K562 (cell line): Measurements from ENCODE around the gene LRRC27. TPM values are rescaled to one million over a fixed set of nuclear protein-coding genes. Genes with fewer than 3 reads are reported as not detected.
A peak's percentile ranks its signal among the peaks of the same experiment; 100 is the strongest.

Source experiments
- ATAC-seq: fragments of 200-7000 bp; cut with Tn5 transposase; 3 replicates; pipeline ENCODE4 v1.9.1; 2020; ENCODE audit warnings: moderate library complexity
- BruUV-seq: library from RNA; stranded (reverse); fragments of 400-500 nt; replicated peaks from 2 replicates; lab custom pipeline; 2021; lab: Mats Ljungman, UMichigan
- CTCF ChIA-PET: fragments of 300-600 bp; formaldehyde crosslinking; extraction: SDS; loops from one replicate; lab custom pipeline; 2021; ENCODE audit warnings: low intra/inter-chr PET ratio; lab: Yijun Ruan, JAX
- POLR2A ChIA-PET: fragments of 300-600, 350-650 bp; sonication (Branson Sonifier 250); formaldehyde crosslinking; extraction: SDS; loops from one replicate; lab custom pipeline; 2021; ENCODE audit warnings: antibody characterized with exemption, inconsistent platforms; lab: Yijun Ruan, JAX
- DNase-seq, 4 experiments: peaks; one replicate each; pipeline versions ENCODE4 v3.0.0 to v3.0.0-alpha.2; 2011 to 2018; ENCODE audit warnings: low spot score in 3 of 4, mixed read lengths in 3 of 4; ENCODE audit errors: extremely low read depth in 1 of 4
- FAIRE-seq: peaks from 2 replicates; lab custom pipeline; 2011; peaks lifted over from hg19 to GRCh38; lab: Jason Lieb, UNC
- H2AFZ ChIP-seq: 2 replicates; pipeline ENCODE4 v1.6.0; 2011; ENCODE audit warnings: low read depth, low read length, control low read depth, inconsistent platforms
- H3K27ac ChIP-seq: fragments of 200-600 bp; 3 replicates; pipeline ENCODE4 v1.8.0; 2011; ENCODE audit warnings: low read depth, mild to moderate bottlenecking, control low read depth, inconsistent platforms, low read length, moderate library complexity, mixed read lengths; ENCODE audit errors: extremely low read depth
- H3K27me3 ChIP-seq, 2 experiments: fragments of 300-600 bp in 1 of 2; 2 replicates in 1 of 2; 3 replicates in 1 of 2; pipeline versions ENCODE4 v1.6.0 to v1.8.0; 2011; ENCODE audit warnings: inconsistent platforms in 2 of 2, low read length in 2 of 2, mild to moderate bottlenecking in 1 of 2, mixed read lengths in 1 of 2, moderate library complexity in 1 of 2; ENCODE audit not compliant: control insufficient read depth in 2 of 2, insufficient read depth in 2 of 2
- H3K36me3 ChIP-seq: fragments of 300-600 bp; 3 replicates; pipeline ENCODE4 v1.8.0; 2011; ENCODE audit warnings: mild to moderate bottlenecking, low read length, inconsistent platforms; ENCODE audit not compliant: control insufficient read depth, insufficient read depth
- H3K4me1 ChIP-seq, 2 experiments: fragments of 200-600 bp in 1 of 2; replicated peaks in 1 of 2; 2 replicates in 1 of 2; 3 replicates in 1 of 2; pipeline versions ENCODE4 v1.5.1 to v1.8.0; 2011; ENCODE audit warnings: inconsistent platforms in 2 of 2, low read length in 2 of 2, mild to moderate bottlenecking in 1 of 2, mixed read lengths in 1 of 2, moderate library complexity in 1 of 2; ENCODE audit not compliant: control insufficient read depth in 2 of 2, insufficient read depth in 2 of 2
- H3K4me2 ChIP-seq: 2 replicates; pipeline ENCODE4 v1.6.1; 2011; ENCODE audit warnings: low read length, control low read depth, inconsistent platforms, mixed read lengths; ENCODE audit not compliant: insufficient read depth
- H3K4me3 ChIP-seq: fragments of 200-600 bp; sonication (generic), shearing (Covaris generic); 2 replicates; pipeline ENCODE4 v1.5.1; 2016; ENCODE audit warnings: control low read depth, inconsistent platforms
- H3K79me2 ChIP-seq: fragments of 200-600 bp; 3 replicates; pipeline ENCODE4 v1.8.0; 2011; ENCODE audit warnings: low read length, inconsistent platforms; ENCODE audit not compliant: control insufficient read depth, insufficient read depth
- H3K9ac ChIP-seq, 2 experiments: 2 replicates each; pipeline versions ENCODE4 v1.6.0 to v1.6.1; 2011; ENCODE audit warnings: low read depth in 2 of 2, low read length in 2 of 2, control low read depth in 1 of 2, inconsistent platforms in 1 of 2, mild to moderate bottlenecking in 1 of 2, mixed read lengths in 1 of 2; ENCODE audit not compliant: insufficient read depth in 1 of 2
- H3K9me1 ChIP-seq: one replicate; pipeline ENCODE4 v1.6.0; 2011; ENCODE audit warnings: inconsistent platforms, mild to moderate bottlenecking, low read length, moderate library complexity; ENCODE audit not compliant: control insufficient read depth, insufficient read depth
- H3K9me3 ChIP-seq: replicated peaks from 2 replicates; pipeline ENCODE4 v1.5.1; 2011; ENCODE audit warnings: low read depth, low read length, inconsistent platforms; ENCODE audit not compliant: control insufficient read depth, insufficient read depth
- H4K20me1 ChIP-seq: replicated peaks from 2 replicates; pipeline ENCODE4 v1.6.1; 2011; ENCODE audit warnings: low read length, inconsistent platforms, mixed read lengths; ENCODE audit not compliant: control insufficient read depth, insufficient read depth
- CAMTA2 ChIP-seq: fragments of 250-450 bp; sonication (Bioruptor Pico); conservative IDR thresholded peaks from 2 replicates; pipeline ENCODE4 v1.5.1; 2022
- CEBPB ChIP-seq: fragments of 450-650 bp; IDR thresholded peaks from 2 replicates; pipeline ENCODE4 v1.6.1; 2016; ENCODE audit warnings: missing genetic modification characterization, missing compliant biosample characterization
- CHD2 ChIP-seq: IDR thresholded peaks from 2 replicates; pipeline ENCODE4 v1.6.1; 2011; ENCODE audit warnings: low read depth, low read length
- CXXC5 ChIP-seq: fragments of 250-450 bp; sonication (Bioruptor Pico); IDR thresholded peaks from 2 replicates; pipeline ENCODE4 v1.8.0; 2022; ENCODE audit warnings: inconsistent platforms, mild to moderate bottlenecking, moderate library complexity
- EGR1 ChIP-seq: fragments of 450-650 bp; conservative IDR thresholded peaks from 2 replicates; pipeline ENCODE4 v1.6.1; 2017; ENCODE audit warnings: mild to moderate bottlenecking
- KDM1A ChIP-seq, 2 experiments: fragments of 450-650 bp; IDR thresholded peaks; 2 replicates each; pipeline ENCODE4 v1.6.1; 2016; ENCODE audit warnings: mild to moderate bottlenecking in 2 of 2
- NFXL1 ChIP-seq: fragments of 450-650 bp; formaldehyde crosslinking; IDR thresholded peaks from 2 replicates; pipeline ENCODE4 v1.4.0; 2021; ENCODE audit warnings: mild to moderate bottlenecking
- POLR2AphosphoS2 ChIP-seq: IDR thresholded peaks from 2 replicates; pipeline ENCODE4 v1.6.1; 2012; ENCODE audit warnings: low read length, improper control_type of control experiment
- TEAD1 ChIP-seq, 2 experiments: fragments of 450-650 bp in 1 of 2; sonication (generic) in 1 of 2; formaldehyde crosslinking; IDR thresholded peaks; 2 replicates each; pipeline versions ENCODE4 v1.4.0 to v1.8.0; 2020 to 2022; ENCODE audit warnings: mild to moderate bottlenecking in 2 of 2, missing genetic modification reagents in 1 of 2
- TOE1 ChIP-seq, 2 experiments: fragments of 450-650 bp in 1 of 2; sonication (generic) in 1 of 2; formaldehyde crosslinking in 1 of 2; IDR thresholded peaks; 2 replicates each; pipeline versions ENCODE4 v1.7.1 to v1.8.0; 2016 to 2022; ENCODE audit warnings: borderline replicate concordance in 2 of 2, mild to moderate bottlenecking in 2 of 2, antibody characterized with exemption in 1 of 2, inconsistent platforms in 1 of 2, low read depth in 1 of 2, missing genetic modification reagents in 1 of 2, moderate library complexity in 1 of 2
- XRCC5 ChIP-seq: fragments of 200-400 bp; formaldehyde crosslinking; IDR thresholded peaks from 2 replicates; pipeline ENCODE4 v1.6.1; 2017; ENCODE audit warnings: low read depth, mild to moderate bottlenecking, low read length
- ZNF133 ChIP-seq: fragments of 250-450 bp; sonication (Bioruptor Pico); IDR thresholded peaks from 2 replicates; pipeline ENCODE4 v1.4.0; 2020; ENCODE audit warnings: mild to moderate bottlenecking
- WGBS: fragments of 100-300 bp; shearing (Covaris generic); methylation state at CpG from one replicate; pipeline ENCODE4 v1.1.6; 2016; ENCODE audit warnings: low coverage, mixed read lengths; ENCODE audit not compliant: insufficient coverage; ENCODE audit errors: missing lambda C conversion rate; 5-methylcytosine and 5-hydroxymethylcytosine counted together
- in situ Hi-C: fragments of 300-500 bp; cut with MboI; formaldehyde crosslinking; loops from 4 replicates; pipeline ENCODE4 v1.15.0; 2018; ENCODE audit warnings: inconsistent platforms, mixed read lengths
- intact Hi-C: fragments of 100-400 bp; cut with micrococcal nuclease; formaldehyde crosslinking; loops from 2 replicates; pipeline ENCODE4 v1.14.2; 2022
- polyA plus RNA-seq, 8 experiments: library from polyadenylated mRNA; depleted of rRNA in 4 of 8; stranded (reverse) in 5 of 8; unstranded in 3 of 8; fragments of >200 nt; fragmentation: Nextera tagmentation in 2 of 8; fragmentation: Illumina TruSeq in 1 of 8; extraction: Ambion mirVana in 2 of 8; extraction: Trizol in 1 of 8; gene quantifications; 2 replicates each; pipeline versions ENCODE4 v1.2.1 to v1.2.3, GENCODE V29; 2011 to 2014; ENCODE audit warnings: inconsistent platforms in 1 of 8, missing spikeins in 1 of 8
- total RNA-seq, 7 experiments: library from RNA; depleted of rRNA in 6 of 7; stranded (reverse); fragments of >200 nt in 6 of 7; fragmentation: Illumina TruSeq in 2 of 7; extraction: Trizol in 2 of 7; gene quantifications; 2 replicates each; pipeline versions ENCODE4 v1.2.1 to v1.2.3, GENCODE V29; 2011 to 2021; ENCODE audit warnings: low replicate concordance in 1 of 7
- TF ChIP-seq, protein P1 (sequence below): IDR thresholded peaks from 2 replicates; pipeline ENCODE4 v1.6.1; 2011; ENCODE audit not compliant: insufficient read length; ENCODE audit errors: extremely low read depth
- TF ChIP-seq, protein P2 (sequence below): fragments of 450-650 bp; conservative IDR thresholded peaks from 2 replicates; pipeline ENCODE4 v1.6.1; 2016; ENCODE audit warnings: missing genetic modification characterization, low read depth, mild to moderate bottlenecking, missing compliant biosample characterization, moderate library complexity
- TF ChIP-seq, protein P3 (sequence below), 2 experiments: IDR thresholded peaks; 2 replicates each; pipeline ENCODE4 v1.6.1; 2011; ENCODE audit warnings: borderline replicate concordance in 1 of 2, control low read depth in 1 of 2, low read depth in 1 of 2, low read length in 1 of 2, mild to moderate bottlenecking in 1 of 2, mixed read lengths in 1 of 2, moderate library complexity in 1 of 2; ENCODE audit not compliant: insufficient read depth in 1 of 2, insufficient read length in 1 of 2, poor library complexity in 1 of 2, severe bottlenecking in 1 of 2; ENCODE audit errors: extremely low read depth in 1 of 2
- TF ChIP-seq, protein P4 (sequence below): sonication (generic); formaldehyde crosslinking; IDR thresholded peaks from 2 replicates; pipeline ENCODE4 v1.5.0; 2020; ENCODE audit warnings: missing genetic modification reagents
- TF ChIP-seq, protein P5 (sequence below): sonication (generic); formaldehyde crosslinking; IDR thresholded peaks from 2 replicates; pipeline ENCODE4 v1.9.0; 2022; ENCODE audit warnings: mild to moderate bottlenecking, missing genetic modification reagents

LRRC27 gene
- total and polyA plus RNA-seq, 9 of the 15 experiments (the other 6 are each of a cell fraction or from before 2014, with no cell fraction given), result 0.10 to 2.7 (median 1.4) TPM

DNA sequence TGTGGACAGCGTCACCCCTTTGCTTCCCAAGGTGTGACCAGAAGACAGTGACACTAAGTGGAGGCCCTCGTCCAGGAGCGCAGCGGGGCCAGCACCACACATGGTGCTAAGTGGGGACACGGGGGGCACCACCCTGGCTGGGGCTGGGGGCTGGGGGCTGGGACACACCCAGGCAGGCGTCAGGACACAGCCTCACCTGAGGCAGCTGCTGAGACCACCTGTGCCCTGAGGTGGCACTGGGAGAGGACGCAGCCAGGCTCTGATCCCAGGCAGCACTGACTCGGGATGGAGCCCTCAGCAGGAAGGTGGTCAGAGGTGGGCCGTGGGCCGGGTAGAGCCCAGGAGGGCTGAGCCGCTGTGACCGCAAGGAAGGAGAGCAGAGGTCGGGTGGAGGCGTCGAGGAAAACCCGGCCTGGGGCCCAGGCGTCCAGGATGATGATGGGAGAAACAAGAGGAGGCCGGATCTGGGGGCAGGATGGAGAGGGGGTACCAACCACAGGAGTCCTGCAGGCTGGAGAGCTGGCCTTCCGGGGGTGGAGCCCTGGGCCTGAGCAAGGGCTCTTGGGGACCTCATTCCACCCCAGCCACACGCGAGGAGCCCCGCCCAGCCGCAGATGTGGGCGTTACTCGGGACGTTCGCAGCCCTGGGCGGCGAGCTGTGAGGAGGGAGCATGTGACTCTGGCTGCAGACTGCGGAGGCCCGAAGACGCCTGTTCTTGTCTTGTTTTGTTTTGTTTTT is 22.5 kb downstream of the LRRC27 start:
- WGBS, result 16% methylated on average over 16 of the region's 32 CpGs
- ChIA-PET POLR2A (interaction anchor here (0.7 kb wide), 1 partner anchor 130 kb away, joined by 3 read pairs; no protein-coding TSS in a partner anchor), CTCF (interaction anchor here (0.7 kb wide), 1 partner anchor 101 kb away, joined by 3 read pairs; no protein-coding TSS in a partner anchor)
- Histone ChIP-seq H2AFZ (no peak overlapping the region), H3K79me2 (no peaks in the 10 kb centered on the region), H4K20me1 (no peaks in the 10 kb centered on the region), H3K36me3 (no peaks in the 10 kb centered on the region), H3K9me3 (no peaks in the 10 kb centered on the region), H3K4me2 (no peak overlapping the region), H3K27me3 (no peaks in the 10 kb centered on the region; a peak in 1 of 5 replicates), H3K27ac (no peak overlapping the region), H3K9me1 (no peaks in the 10 kb centered on the region), H3K4me3 (no peak overlapping the region), H3K4me1 (peaks cover 0 to 32% of the 10 kb centered on the region in 2 experiments; a peak in 2 of 5 replicates), H3K9ac (no peak overlapping the region)
- DNase-seq (peak; percentile 49 to 64 (median 58)), ATAC-seq (peak; percentile 87), FAIRE-seq (no peak)
- in situ Hi-C loops, result no loop called here
- no TSS peak for BruUV-seq
- intact Hi-C loops, result no loop called here
- TF ChIP-seq TEAD1 (CRISPR knock-in tag; IDR thresholded peaks at IDR 0.05) (no peak), TOE1 (IDR thresholded peaks at IDR 0.05; ENCODE audit: borderline replicate concordance) (no peak), TOE1 (CRISPR knock-in tag; IDR thresholded peaks at IDR 0.05; ENCODE audit: borderline replicate concordance, low read depth) (no peak), CHD2 (no peak), POLR2AphosphoS2 (no peak), XRCC5 (no peak), CEBPB (tag) (no peak), CAMTA2 (CRISPR knock-in tag) (no peak), ZNF133 (no peak), CXXC5 (peak; percentile 70), NFXL1 (CRISPR knock-in tag) (no peak), KDM1A (IDR thresholded peaks at IDR 0.05) (no peak), EGR1 (0 out of 2 replicates have a peak, but pooled peaks have one; percentile 20)
- TF ChIP-seq, protein P1, sequence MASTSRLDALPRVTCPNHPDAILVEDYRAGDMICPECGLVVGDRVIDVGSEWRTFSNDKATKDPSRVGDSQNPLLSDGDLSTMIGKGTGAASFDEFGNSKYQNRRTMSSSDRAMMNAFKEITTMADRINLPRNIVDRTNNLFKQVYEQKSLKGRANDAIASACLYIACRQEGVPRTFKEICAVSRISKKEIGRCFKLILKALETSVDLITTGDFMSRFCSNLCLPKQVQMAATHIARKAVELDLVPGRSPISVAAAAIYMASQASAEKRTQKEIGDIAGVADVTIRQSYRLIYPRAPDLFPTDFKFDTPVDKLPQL, result no peak
- TF ChIP-seq, protein P2, sequence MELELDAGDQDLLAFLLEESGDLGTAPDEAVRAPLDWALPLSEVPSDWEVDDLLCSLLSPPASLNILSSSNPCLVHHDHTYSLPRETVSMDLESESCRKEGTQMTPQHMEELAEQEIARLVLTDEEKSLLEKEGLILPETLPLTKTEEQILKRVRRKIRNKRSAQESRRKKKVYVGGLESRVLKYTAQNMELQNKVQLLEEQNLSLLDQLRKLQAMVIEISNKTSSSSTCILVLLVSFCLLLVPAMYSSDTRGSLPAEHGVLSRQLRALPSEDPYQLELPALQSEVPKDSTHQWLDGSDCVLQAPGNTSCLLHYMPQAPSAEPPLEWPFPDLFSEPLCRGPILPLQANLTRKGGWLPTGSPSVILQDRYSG, result no peak
- TF ChIP-seq, protein P3, sequence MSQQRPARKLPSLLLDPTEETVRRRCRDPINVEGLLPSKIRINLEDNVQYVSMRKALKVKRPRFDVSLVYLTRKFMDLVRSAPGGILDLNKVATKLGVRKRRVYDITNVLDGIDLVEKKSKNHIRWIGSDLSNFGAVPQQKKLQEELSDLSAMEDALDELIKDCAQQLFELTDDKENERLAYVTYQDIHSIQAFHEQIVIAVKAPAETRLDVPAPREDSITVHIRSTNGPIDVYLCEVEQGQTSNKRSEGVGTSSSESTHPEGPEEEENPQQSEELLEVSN (IDR thresholded peaks at IDR 0.05; ENCODE audit: borderline replicate concordance in 1 of 2, extremely low read depth in 1 of 2, insufficient read depth in 1 of 2, insufficient read length in 1 of 2, low read depth in 1 of 2, low read length in 1 of 2, poor library complexity in 1 of 2, severe bottlenecking in 1 of 2), result peak; percentile 54 to 86
- TF ChIP-seq, protein P4, sequence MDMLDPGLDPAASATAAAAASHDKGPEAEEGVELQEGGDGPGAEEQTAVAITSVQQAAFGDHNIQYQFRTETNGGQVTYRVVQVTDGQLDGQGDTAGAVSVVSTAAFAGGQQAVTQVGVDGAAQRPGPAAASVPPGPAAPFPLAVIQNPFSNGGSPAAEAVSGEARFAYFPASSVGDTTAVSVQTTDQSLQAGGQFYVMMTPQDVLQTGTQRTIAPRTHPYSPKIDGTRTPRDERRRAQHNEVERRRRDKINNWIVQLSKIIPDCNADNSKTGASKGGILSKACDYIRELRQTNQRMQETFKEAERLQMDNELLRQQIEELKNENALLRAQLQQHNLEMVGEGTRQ (CRISPR knock-in tag), result peak; percentile 45
- TF ChIP-seq, protein P5, sequence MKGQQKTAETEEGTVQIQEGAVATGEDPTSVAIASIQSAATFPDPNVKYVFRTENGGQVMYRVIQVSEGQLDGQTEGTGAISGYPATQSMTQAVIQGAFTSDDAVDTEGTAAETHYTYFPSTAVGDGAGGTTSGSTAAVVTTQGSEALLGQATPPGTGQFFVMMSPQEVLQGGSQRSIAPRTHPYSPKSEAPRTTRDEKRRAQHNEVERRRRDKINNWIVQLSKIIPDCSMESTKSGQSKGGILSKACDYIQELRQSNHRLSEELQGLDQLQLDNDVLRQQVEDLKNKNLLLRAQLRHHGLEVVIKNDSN (CRISPR knock-in tag), result 0 out of 2 replicates have a peak, but pooled peaks have one; percentile 39
